Measurements from ENCODE around the gene MAPK8. TPM values are rescaled to one million over a fixed set of nuclear protein-coding genes. Genes with fewer than 3 reads are reported as not detected.

The MAPK8 gene
- total and polyA plus RNA-seq, 2 of the 4 experiments (the other 2 are of a cell fraction): 41.5 to 54.7 TPM

DNA sequence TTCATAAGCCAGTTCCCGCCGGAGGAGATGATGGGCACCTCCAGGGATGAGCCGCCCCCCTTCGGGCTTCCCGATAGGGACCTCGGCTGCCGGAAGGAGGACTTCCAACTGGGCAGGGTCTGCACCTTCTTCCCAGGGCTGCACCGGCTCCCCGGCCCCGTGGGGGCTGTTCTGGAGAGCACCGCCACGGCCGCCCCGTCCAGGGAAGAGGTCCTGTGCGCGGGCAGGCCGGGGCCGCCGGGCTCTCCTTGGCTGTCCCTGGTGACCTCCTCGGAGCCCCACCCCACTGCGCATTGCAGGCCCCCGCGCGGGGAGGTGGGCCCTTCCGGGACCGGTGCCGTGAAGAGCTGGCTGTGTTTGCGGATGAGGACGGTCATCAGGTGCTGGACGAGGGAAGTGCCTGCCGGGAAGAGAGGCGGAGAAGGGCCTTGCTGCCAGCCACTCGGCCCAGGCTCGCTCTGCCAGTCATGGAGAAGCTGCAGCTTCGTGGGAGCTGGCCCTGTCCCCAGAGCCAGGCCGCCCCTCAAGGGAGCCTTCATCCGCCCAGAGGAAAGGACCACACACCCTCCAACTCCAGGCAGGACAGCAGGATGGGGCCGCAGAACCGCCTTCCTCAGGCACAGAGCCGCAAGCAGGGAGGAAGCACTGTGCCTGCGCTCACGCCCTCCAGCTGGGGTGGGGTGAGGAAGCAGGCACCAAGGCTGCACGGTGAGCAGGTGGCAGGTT, 144.4 kb downstream of the MAPK8 start:
- H2AK5ac ChIP-seq (ENCODE audit: low read depth, low read length): no peak overlapping the region
- TF ChIP-seq CHD1 (IDR thresholded peaks at IDR 0.05; ENCODE audit: low read depth, low read length) (no peak), MXI1 (IDR thresholded peaks at IDR 0.05; ENCODE audit: borderline replicate concordance, low read depth, low read length) (no peak), POLR2A (IDR thresholded peaks at IDR 0.05; ENCODE audit: low read depth, low read length) (no peak), NFE2L2 (IDR thresholded peaks at IDR 0.05; ENCODE audit: low read depth, low read length) (no peak), FOS (IDR thresholded peaks at IDR 0.05; ENCODE audit: low read depth, low read length) (no peak), RCOR1 (IDR thresholded peaks at IDR 0.05; ENCODE audit: insufficient replicate concordance, low read length) (no peak), RFX5 (IDR thresholded peaks at IDR 0.05; ENCODE audit: low read depth, low read length) (no peak), MAFK (IDR thresholded peaks at IDR 0.05; ENCODE audit: low read depth, low read length) (no peak), CEBPB (IDR thresholded peaks at IDR 0.05; ENCODE audit: low read depth, low read length) (no peak), MAZ (IDR thresholded peaks at IDR 0.05; ENCODE audit: borderline replicate concordance, low read depth, low read length) (no peak), SMC3 (IDR thresholded peaks at IDR 0.05; ENCODE audit: low read depth, low read length) (no peak)
- H3K4ac ChIP-seq (ENCODE audit: low read depth, low read length): no peak overlapping the region
- H3K23ac ChIP-seq (ENCODE audit: low read depth, low read length): no peak overlapping the region
- intact Hi-C loops (cut with micrococcal nuclease): no loop called here
- peak overlapping the region; percentile 47 for H2AK9ac ChIP-seq (replicated peaks; ENCODE audit: low read depth, low read length, poor library complexity)
- H3K56ac ChIP-seq (ENCODE audit: extremely low read depth, insufficient read depth, low read length): no peak overlapping the region
- ChIA-PET CTCF (no interaction called here), POLR2A (ENCODE audit: unreplicated experiment) (no interaction called here)
- no peak overlapping the region for H3K9ac ChIP-seq (ENCODE audit: low read depth, low read length)
- peaks cover 40% of the 10 kb centered on the region for H4K20me1 ChIP-seq (ENCODE audit: insufficient read depth, low read length)
- H3K9me3 ChIP-seq (ENCODE audit: control insufficient read depth, insufficient read depth, low read length): no peaks in the 10 kb centered on the region
- no peak overlapping the region for H2BK20ac ChIP-seq (ENCODE audit: low read depth, low read length)
- ATAC-seq (ENCODE audit: low read depth) (no peak), DNase-seq (no peak)
- H2BK120ac ChIP-seq (ENCODE audit: low read depth, low read length): no peak overlapping the region
- H3K27ac ChIP-seq (ENCODE audit: insufficient read depth, low read length): no peak overlapping the region
- BruUV-seq (replicated peaks): no TSS peak
- peaks cover 11% of the 10 kb centered on the region; the same call in 1 of the 2 replicates for H3K36me3 ChIP-seq (ENCODE audit: control insufficient read depth, insufficient read depth, low read length)
- WGBS, 2 experiments (ENCODE audit: extremely low coverage in 2 of 2, insufficient read length in 1 of 2): 89% methylated on average over 13 of the region's 43 CpGs; no CpG with 5 or more reads in 1 of the 2 experiments
- no peaks in the 10 kb centered on the region for H3K27me3 ChIP-seq (ENCODE audit: control insufficient read depth, insufficient read depth, low read length)
- H3K4me3 ChIP-seq (ENCODE audit: insufficient read depth, low read depth, low read length): no peak overlapping the region
- H4K5ac ChIP-seq (ENCODE audit: low read depth, low read length): no peak overlapping the region
- H3K14ac ChIP-seq (replicated peaks; ENCODE audit: low read depth, low read length): no peak overlapping the region
- no peak overlapping the region for H4K8ac ChIP-seq (ENCODE audit: low read depth in 2 of 2, low read length in 2 of 2)
- H2AFZ ChIP-seq (replicated peaks; ENCODE audit: low read length, poor library complexity): no peak overlapping the region
- dilution Hi-C loops (cut with HindIII; ENCODE audit: low sequenced_read_pairs, unreplicated experiment): no loop called here
- H3K4me2 ChIP-seq (ENCODE audit: low read depth, low read length): no peak overlapping the region
- in situ Hi-C loops (cut with MboI; ENCODE audit: low sequenced_read_pairs): no loop called here
- no peak overlapping the region for H2BK15ac ChIP-seq (ENCODE audit: low read depth, low read length)
- H2BK5ac ChIP-seq (ENCODE audit: low read depth, low read length, poor library complexity, severe bottlenecking): no peak overlapping the region
- H3K18ac ChIP-seq (ENCODE audit: low read depth, low read length): no peak overlapping the region
- no peak overlapping the region for H4K91ac ChIP-seq (ENCODE audit: insufficient read depth, low read depth, low read length)
- peaks cover 13 to 74% of the 10 kb centered on the region in 2 experiments; a peak in 3 of 4 replicates for H3K79me1 ChIP-seq (ENCODE audit: low read depth in 1 of 2, low read length in 2 of 2)
- peaks cover 9% of the 10 kb centered on the region for H3K4me1 ChIP-seq (ENCODE audit: control insufficient read depth, insufficient read depth, low read length)
- H3K9me1 ChIP-seq (ENCODE audit: insufficient read depth, low read length): peaks cover 22% of the 10 kb centered on the region

Data from IMR-90 (cell line).